Mesendoderm (in vitro differentiated cells): ENCODE measurements around the gene NRBF2. TPM values are rescaled to one million over a fixed set of nuclear protein-coding genes. Genes with fewer than 3 reads are reported as not detected.

Source experiments
- small RNA-seq: library from polyadenylated mRNA; stranded (forward); fragments of <200 nt; extraction: miRNeasy Mini kit (QIAGEN cat#:217004); gene quantifications from one replicate; pipeline ENCODE3, GENCODE V24; 2013; ENCODE audit not compliant: insufficient read depth

NRBF2 gene

Small RNAs within 50 kb of the gene (small RNA-seq; reads per million reads assigned to genes)
- not detected for gene RNU6-543P
